PC-9 (cell line): ENCODE measurements around the gene CLEC16A.

Source experiments
- EZH2 ChIP-seq: fragments of 200-600 bp; sonication (generic); IDR thresholded peaks from 2 replicates; pipeline ENCODE4 v1.8.0; 2017; ENCODE audit warnings: antibody characterized with exemption, low read depth
- TF ChIP-seq, protein P1 (sequence below): fragments of 200-600 bp; sonication (generic); conservative IDR thresholded peaks from 2 replicates; pipeline ENCODE4 v1.6.1; 2017; ENCODE audit warnings: mixed run types, antibody characterized with exemption, mild to moderate bottlenecking, moderate library complexity

DNA sequence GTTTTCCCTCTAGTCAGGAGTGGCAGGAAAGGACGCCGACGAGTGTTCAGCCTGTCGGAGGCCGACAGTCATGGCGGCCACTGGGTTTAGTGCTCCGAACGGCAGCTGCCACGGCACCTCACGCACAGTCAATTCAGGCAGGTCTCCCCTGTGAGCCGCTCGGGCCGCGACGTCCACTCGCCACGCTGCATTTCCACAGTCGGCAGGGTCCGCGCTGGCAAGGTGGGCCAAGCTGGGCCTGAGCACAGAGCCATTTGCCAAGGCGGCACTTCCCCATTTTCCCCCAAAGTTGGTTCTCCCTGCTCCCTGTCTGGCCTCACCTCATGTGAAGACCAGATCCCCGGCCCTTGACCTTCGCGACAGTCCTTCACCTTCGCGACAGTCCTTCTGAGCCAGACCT is 229.8 kb downstream of the CLEC16A start:
- TF ChIP-seq, protein P1, sequence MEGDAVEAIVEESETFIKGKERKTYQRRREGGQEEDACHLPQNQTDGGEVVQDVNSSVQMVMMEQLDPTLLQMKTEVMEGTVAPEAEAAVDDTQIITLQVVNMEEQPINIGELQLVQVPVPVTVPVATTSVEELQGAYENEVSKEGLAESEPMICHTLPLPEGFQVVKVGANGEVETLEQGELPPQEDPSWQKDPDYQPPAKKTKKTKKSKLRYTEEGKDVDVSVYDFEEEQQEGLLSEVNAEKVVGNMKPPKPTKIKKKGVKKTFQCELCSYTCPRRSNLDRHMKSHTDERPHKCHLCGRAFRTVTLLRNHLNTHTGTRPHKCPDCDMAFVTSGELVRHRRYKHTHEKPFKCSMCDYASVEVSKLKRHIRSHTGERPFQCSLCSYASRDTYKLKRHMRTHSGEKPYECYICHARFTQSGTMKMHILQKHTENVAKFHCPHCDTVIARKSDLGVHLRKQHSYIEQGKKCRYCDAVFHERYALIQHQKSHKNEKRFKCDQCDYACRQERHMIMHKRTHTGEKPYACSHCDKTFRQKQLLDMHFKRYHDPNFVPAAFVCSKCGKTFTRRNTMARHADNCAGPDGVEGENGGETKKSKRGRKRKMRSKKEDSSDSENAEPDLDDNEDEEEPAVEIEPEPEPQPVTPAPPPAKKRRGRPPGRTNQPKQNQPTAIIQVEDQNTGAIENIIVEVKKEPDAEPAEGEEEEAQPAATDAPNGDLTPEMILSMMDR: no peak
- TF ChIP-seq EZH2: no peak
